SK-N-SH treated with all-trans-retinoic acid at 6 μM for 48 hours (cell line): ENCODE results near the gene RGL2.

Experiments used
- ATAC-seq: fragments of 200-7000 bp; cut with Tn5 transposase; 3 replicates; pipeline ENCODE4 v1.9.1; 2020; ENCODE audit warnings: mild to moderate bottlenecking, moderate library complexity
- ARNTL ChIP-seq: fragments of 450-650 bp; formaldehyde crosslinking; IDR thresholded peaks from 2 replicates; pipeline ENCODE4 v1.5.0; 2020; ENCODE audit warnings: low read depth, mild to moderate bottlenecking, moderate library complexity, borderline replicate concordance
- BACH2 ChIP-seq: fragments of 250-450 bp; sonication (Bioruptor Pico); IDR thresholded peaks from 2 replicates; pipeline ENCODE4 v1.9.0; 2021; ENCODE audit warnings: mild to moderate bottlenecking, borderline replicate concordance
- CREB5 ChIP-seq: fragments of 250-450 bp; sonication (Bioruptor Pico); IDR thresholded peaks from 2 replicates; pipeline ENCODE4 v1.5.1; 2020; ENCODE audit warnings: low read depth, mild to moderate bottlenecking, moderate library complexity
- CSDC2 ChIP-seq: fragments of 250-450 bp; sonication (Bioruptor Pico); IDR thresholded peaks from 2 replicates; pipeline ENCODE4 v1.5.0; 2020; ENCODE audit warnings: mild to moderate bottlenecking, moderate library complexity
- CSRNP3 ChIP-seq: fragments of 250-450 bp; sonication (Bioruptor Pico); IDR thresholded peaks from 2 replicates; pipeline ENCODE4 v1.5.1; 2021; ENCODE audit warnings: mild to moderate bottlenecking, moderate library complexity
- ESRRG ChIP-seq: fragments of 250-450 bp; sonication (Bioruptor Pico); IDR thresholded peaks from 2 replicates; pipeline ENCODE4 v1.6.1; 2021; ENCODE audit warnings: mild to moderate bottlenecking
- GLIS3 ChIP-seq: fragments of 250-450 bp; sonication (Bioruptor Pico); IDR thresholded peaks from 2 replicates; pipeline ENCODE4 v1.5.0; 2020; ENCODE audit warnings: mild to moderate bottlenecking, moderate library complexity
- ISL1 ChIP-seq: fragments of 250-450 bp; sonication (Bioruptor Pico); IDR thresholded peaks from 2 replicates; pipeline ENCODE4 v2.1.2; 2022; ENCODE audit warnings: mild to moderate bottlenecking, moderate library complexity
- OSR1 ChIP-seq: fragments of 250-450 bp; sonication (Bioruptor Pico); IDR thresholded peaks from 2 replicates; pipeline ENCODE4 v1.8.0; 2022; ENCODE audit warnings: moderate library complexity, mild to moderate bottlenecking, inconsistent platforms
- PATZ1 ChIP-seq: fragments of 250-450 bp; sonication (Bioruptor Pico); IDR thresholded peaks from 2 replicates; pipeline ENCODE4 v1.8.0; 2020; ENCODE audit warnings: mild to moderate bottlenecking, moderate library complexity, borderline replicate concordance
- POU6F1 ChIP-seq: fragments of 250-450 bp; sonication (Bioruptor Pico); IDR thresholded peaks from 2 replicates; pipeline ENCODE4 v1.8.0; 2021; ENCODE audit warnings: low read depth, mild to moderate bottlenecking, moderate library complexity, borderline replicate concordance
- PPARA ChIP-seq: fragments of 250-450 bp; sonication (Bioruptor Pico); IDR thresholded peaks from 2 replicates; pipeline ENCODE4 v1.5.0; 2020; ENCODE audit warnings: mild to moderate bottlenecking, borderline replicate concordance
- RARB ChIP-seq: fragments of 250-450 bp; sonication (Bioruptor Pico); IDR thresholded peaks from 2 replicates; pipeline ENCODE4 v1.8.0; 2021; ENCODE audit warnings: mild to moderate bottlenecking, moderate library complexity
- TCF4 ChIP-seq: fragments of 250-450 bp; sonication (Bioruptor Pico); IDR thresholded peaks from 2 replicates; pipeline ENCODE4 v1.8.0; 2021; ENCODE audit warnings: mild to moderate bottlenecking, moderate library complexity, borderline replicate concordance
- TOX ChIP-seq: fragments of 250-450 bp; sonication (Bioruptor Pico); IDR thresholded peaks from 2 replicates; pipeline ENCODE4 v1.8.0; 2021; ENCODE audit warnings: mild to moderate bottlenecking, moderate library complexity, borderline replicate concordance
- TSHZ2 ChIP-seq: fragments of 250-450 bp; sonication (Bioruptor Pico); IDR thresholded peaks from 2 replicates; pipeline ENCODE4 v1.5.0; 2020; ENCODE audit warnings: mild to moderate bottlenecking, moderate library complexity
- ZFP3 ChIP-seq: fragments of 250-450 bp; sonication (Bioruptor Pico); IDR thresholded peaks from 2 replicates; pipeline ENCODE4 v1.5.0; 2020; ENCODE audit warnings: mild to moderate bottlenecking, moderate library complexity
- ZFP30 ChIP-seq: fragments of 450-650 bp; formaldehyde crosslinking; IDR thresholded peaks from 2 replicates; pipeline ENCODE4 v1.5.0; 2022; ENCODE audit warnings: mild to moderate bottlenecking, moderate library complexity
- ZNF565 ChIP-seq: fragments of 450-650 bp; formaldehyde crosslinking; conservative IDR thresholded peaks from 2 replicates; pipeline ENCODE4 v1.5.0; 2020; ENCODE audit warnings: low read depth, mild to moderate bottlenecking, moderate library complexity
- ZNF8 ChIP-seq: fragments of 450-650 bp; formaldehyde crosslinking; IDR thresholded peaks from 2 replicates; pipeline ENCODE4 v1.5.0; 2020; ENCODE audit warnings: mild to moderate bottlenecking, moderate library complexity

Gene RGL2

GRCh38 chr6:33313105-33313708 is 14.5 kb upstream of the RGL2 start:
- peak; percentile 22 for ATAC-seq
- TF ChIP-seq CREB5 (CRISPR knock-in tag) (no peak), ESRRG (CRISPR knock-in tag) (no peak), TCF4 (CRISPR knock-in tag) (no peak), ZFP3 (no peak), GLIS3 (CRISPR knock-in tag) (no peak), ISL1 (CRISPR knock-in tag) (no peak), CSRNP3 (CRISPR knock-in tag) (no peak), OSR1 (no peak), PATZ1 (no peak), ZFP30 (no peak), RARB (CRISPR knock-in tag) (no peak), TOX (CRISPR knock-in tag) (no peak), BACH2 (CRISPR knock-in tag) (no peak), ZNF8 (CRISPR knock-in tag) (no peak), ZNF565 (CRISPR knock-in tag) (no peak), TSHZ2 (no peak), CSDC2 (CRISPR knock-in tag) (no peak), PPARA (CRISPR knock-in tag) (no peak), POU6F1 (CRISPR knock-in tag) (no peak)

GRCh38 chr6:33312361-33313104 is 13.8 kb upstream of the RGL2 start:
- ATAC-seq, result peak; percentile 72
- no peak for TF ChIP-seq ARNTL (CRISPR knock-in tag)
- TF ChIP-seq OSR1, result no peak
- no peak for TF ChIP-seq ZFP3
- TF ChIP-seq, all 23 proteins: peak for 0

- TF ChIP-seq TCF4 (CRISPR knock-in tag) (peak; percentile 29; the same call in 1 of the 2 replicates), POU6F1 (CRISPR knock-in tag) (no peak)
- TF ChIP-seq, all 23 proteins: peak for 1
- ATAC-seq, result no peak
Observed at GRCh38 chr6:33306356-33306755, 7.6 kb upstream of the RGL2 start.
